Brain microvascular endothelial cell (primary cell): ENCODE measurements around the gene GCFC2.

Experiments
- DNase-seq: peaks from one replicate; pipeline ENCODE4 v3.0.0-alpha.2; 2020
- H3K27ac ChIP-seq: fragments of 250-450 bp; sonication (Bioruptor Pico); 2 replicates; pipeline ENCODE4 v1.5.1; 2020; ENCODE audit warnings: mild to moderate bottlenecking, moderate library complexity
- H3K27me3 ChIP-seq: fragments of 250-450 bp; sonication (Bioruptor Pico); replicated peaks from 2 replicates; pipeline ENCODE4 v1.5.1; 2020; ENCODE audit warnings: mild to moderate bottlenecking
- H3K36me3 ChIP-seq: fragments of 250-450 bp; sonication (Bioruptor Pico); replicated peaks from 2 replicates; pipeline ENCODE4 v1.5.1; 2020; ENCODE audit warnings: mild to moderate bottlenecking
- H3K4me3 ChIP-seq: 2 replicates; pipeline ENCODE4 v1.5.1; 2011; ENCODE audit warnings: low read depth, mild to moderate bottlenecking, control low read depth, low read length, moderate library complexity
- in situ Hi-C: cut with HindIII; loops from 2 replicates; pipeline ENCODE4 v1.10.0; 2017; ENCODE audit warnings: low sequenced_read_pairs, low pct_ligation_motif_present
- TF ChIP-seq, protein P1 (sequence below): IDR thresholded peaks from 2 replicates; pipeline ENCODE4 v1.5.1; 2011; ENCODE audit warnings: low read depth, mild to moderate bottlenecking, moderate library complexity, low read length, control low read depth, inconsistent platforms; ENCODE audit errors: missing control alignments

Gene GCFC2

DNA sequence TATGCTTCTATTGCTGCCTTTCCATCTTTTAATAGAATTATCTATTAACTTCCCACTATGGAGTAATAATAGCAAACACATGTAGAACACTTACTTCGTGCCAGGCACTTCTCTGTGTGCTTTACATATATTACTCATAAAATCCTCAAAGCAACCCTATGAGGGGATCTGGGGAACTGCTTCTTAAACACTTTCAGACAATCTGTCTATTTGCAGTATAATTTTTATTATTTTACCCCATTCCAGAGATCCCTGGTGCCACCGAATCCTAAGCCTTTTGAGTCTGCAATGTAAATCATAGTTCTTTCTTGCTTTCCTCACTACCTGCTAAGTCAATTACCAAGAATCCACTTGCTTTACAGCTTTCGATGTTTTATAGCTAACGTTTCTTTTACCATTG, 25.6 kb upstream of the GCFC2 start:
- Histone ChIP-seq H3K36me3 (no peaks in the 10 kb centered on the region), H3K27ac (no peak overlapping the region), H3K4me3 (no peak overlapping the region), H3K27me3 (no peaks in the 10 kb centered on the region)
- no peak for DNase-seq
- in situ Hi-C loops, result no loop called here
- TF ChIP-seq, protein P1, sequence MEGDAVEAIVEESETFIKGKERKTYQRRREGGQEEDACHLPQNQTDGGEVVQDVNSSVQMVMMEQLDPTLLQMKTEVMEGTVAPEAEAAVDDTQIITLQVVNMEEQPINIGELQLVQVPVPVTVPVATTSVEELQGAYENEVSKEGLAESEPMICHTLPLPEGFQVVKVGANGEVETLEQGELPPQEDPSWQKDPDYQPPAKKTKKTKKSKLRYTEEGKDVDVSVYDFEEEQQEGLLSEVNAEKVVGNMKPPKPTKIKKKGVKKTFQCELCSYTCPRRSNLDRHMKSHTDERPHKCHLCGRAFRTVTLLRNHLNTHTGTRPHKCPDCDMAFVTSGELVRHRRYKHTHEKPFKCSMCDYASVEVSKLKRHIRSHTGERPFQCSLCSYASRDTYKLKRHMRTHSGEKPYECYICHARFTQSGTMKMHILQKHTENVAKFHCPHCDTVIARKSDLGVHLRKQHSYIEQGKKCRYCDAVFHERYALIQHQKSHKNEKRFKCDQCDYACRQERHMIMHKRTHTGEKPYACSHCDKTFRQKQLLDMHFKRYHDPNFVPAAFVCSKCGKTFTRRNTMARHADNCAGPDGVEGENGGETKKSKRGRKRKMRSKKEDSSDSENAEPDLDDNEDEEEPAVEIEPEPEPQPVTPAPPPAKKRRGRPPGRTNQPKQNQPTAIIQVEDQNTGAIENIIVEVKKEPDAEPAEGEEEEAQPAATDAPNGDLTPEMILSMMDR, result no peak

DNA sequence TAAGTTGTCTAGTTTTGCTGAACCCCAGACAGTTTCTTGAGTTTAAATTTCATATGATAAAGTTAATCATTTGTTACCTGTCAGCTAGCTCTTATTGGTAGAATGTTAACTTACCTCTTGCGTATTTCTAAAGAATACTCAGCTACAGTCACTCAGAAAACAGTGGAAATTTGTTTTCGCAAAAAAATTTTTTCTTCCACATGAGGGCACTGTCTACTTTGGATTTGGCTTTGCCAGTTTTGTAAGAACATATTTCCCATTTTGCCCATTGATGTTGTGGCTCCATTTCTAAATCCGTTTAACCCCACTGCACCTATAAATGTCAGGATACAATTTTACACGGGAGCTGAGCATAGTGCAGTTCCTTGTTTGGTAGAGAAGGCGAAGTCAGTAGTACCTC, 19.1 kb upstream of the GCFC2 start:
- DNase-seq, result no peak
- H3K27ac ChIP-seq, result no peak overlapping the region
- no peaks in the 10 kb centered on the region for H3K36me3 ChIP-seq
- no peaks in the 10 kb centered on the region for H3K27me3 ChIP-seq
- TF ChIP-seq, protein P1, result no peak
- in situ Hi-C loops, result no loop called here
- no peak overlapping the region for H3K4me3 ChIP-seq

DNA sequence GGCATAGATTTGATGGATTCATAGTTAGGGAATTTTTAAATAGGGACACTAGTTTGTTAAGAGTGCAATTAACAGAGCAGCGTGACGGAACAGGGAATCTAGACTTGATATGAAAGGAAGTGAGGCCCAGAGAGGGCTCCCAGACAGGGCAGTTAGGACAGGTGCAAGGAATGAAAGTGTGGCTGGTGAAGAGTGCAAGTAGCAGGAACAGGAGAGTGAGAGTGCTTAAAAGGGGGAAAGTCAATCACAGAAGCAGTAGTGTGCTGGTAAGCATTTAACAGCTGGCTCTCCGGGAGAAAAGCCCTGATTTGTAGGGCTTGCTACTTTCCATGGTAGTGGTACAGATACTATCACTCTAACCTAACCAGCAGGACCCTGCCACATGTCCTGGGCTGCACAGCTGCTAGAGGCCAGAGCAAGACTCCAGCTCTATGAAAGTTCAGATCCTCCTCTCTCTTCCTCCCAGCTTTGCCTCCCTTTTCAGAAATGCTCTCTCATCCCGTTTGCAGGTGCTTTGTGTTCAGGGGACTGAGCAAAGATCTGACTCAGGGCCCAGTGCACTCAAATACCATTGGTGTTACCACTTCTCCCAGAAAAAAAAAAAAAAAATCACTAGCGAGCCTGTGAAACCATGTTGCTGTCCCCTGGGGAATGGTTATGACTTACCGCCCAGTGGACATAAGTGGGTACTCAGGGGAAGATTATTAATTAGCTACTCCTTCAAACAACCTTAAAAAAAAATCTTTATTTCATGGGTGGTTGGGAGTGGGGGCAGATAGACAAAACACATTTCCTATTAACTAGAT, 18.1 kb upstream of the GCFC2 start:
- Histone ChIP-seq H3K27me3 (no peaks in the 10 kb centered on the region), H3K4me3 (no peak overlapping the region), H3K27ac (no peak overlapping the region), H3K36me3 (no peaks in the 10 kb centered on the region)
- no peak for DNase-seq
- TF ChIP-seq, protein P1, result no peak
- in situ Hi-C loops, result no loop called here

DNA sequence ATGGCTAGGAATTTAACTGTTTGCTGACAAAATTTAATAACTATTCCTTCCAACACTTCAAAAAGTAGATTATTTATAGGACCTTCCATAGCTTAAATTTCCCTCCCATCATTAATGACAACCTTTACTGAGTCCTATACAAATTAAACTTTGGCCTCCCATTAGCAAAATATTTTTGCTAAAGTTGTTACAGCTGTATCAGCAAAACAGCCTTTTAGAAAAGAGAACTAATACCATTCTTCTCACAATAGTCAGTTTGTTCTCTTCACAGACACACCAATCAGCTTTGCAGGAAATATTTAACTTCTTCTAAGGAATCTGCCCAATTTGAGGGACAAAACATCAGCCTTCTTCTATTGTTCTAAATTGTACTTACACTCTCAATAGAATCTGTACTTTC, 12.0 kb upstream of the GCFC2 start:
- H3K27me3 ChIP-seq, result no peaks in the 10 kb centered on the region

DNA sequence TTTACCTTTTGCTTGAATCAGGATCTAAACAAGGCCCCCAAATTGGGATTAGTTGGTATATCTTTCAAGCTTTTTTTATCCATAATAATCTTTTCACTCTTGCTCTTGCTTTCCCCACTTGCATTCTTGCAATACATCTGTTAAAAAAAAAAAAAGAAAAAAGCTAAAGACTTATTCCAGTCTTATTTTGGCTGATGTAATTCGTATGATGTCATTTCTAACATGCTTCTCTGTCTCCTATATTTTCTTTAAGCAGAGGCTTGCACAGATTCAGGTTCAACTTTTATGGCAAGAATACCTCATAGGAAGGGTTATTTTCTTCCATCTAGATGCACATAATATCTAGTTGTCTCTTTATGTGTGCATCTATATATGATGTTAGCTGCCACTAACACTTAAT, 9.8 kb upstream of the GCFC2 start:
- TF ChIP-seq, protein P1, result no peak
- in situ Hi-C loops, result no loop called here
- Histone ChIP-seq H3K27ac (no peak overlapping the region), H3K4me3 (no peak overlapping the region), H3K27me3 (no peaks in the 10 kb centered on the region), H3K36me3 (no peaks in the 10 kb centered on the region)
- DNase-seq, result no peak

More for the DNA sequence above, 12.0 kb upstream of the GCFC2 start:
- in situ Hi-C loops, result no loop called here
- TF ChIP-seq, protein P1, result no peak
- no peak overlapping the region for H3K4me3 ChIP-seq
- H3K36me3 ChIP-seq, result no peaks in the 10 kb centered on the region
- no peak for DNase-seq
- H3K27ac ChIP-seq, result no peak overlapping the region

DNA sequence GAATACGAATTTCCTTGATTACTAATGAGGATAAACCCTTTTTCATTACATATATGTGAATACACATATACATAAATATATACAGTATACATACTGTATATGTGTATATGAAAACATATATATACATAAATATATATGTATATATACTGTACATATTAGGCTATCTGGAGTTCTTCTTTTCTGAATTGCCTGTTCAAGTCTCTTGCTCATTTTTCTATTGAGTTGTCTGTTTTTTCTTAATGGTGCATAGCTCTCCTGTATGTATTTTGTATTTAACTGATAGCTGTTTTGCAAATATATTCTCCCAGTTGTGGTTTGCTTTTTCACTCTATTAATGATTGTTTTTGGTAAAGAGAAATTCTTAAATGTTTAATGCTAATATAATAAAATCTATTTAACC, 8.9 kb upstream of the GCFC2 start:
- TF ChIP-seq, protein P1, result no peak
- H3K27ac ChIP-seq, result no peak overlapping the region
- H3K27me3 ChIP-seq, result no peaks in the 10 kb centered on the region
- no peak overlapping the region for H3K4me3 ChIP-seq
- H3K36me3 ChIP-seq, result no peaks in the 10 kb centered on the region
- in situ Hi-C loops, result no loop called here
- DNase-seq, result no peak
